ENCODE data around the gene REV1.

DNA sequence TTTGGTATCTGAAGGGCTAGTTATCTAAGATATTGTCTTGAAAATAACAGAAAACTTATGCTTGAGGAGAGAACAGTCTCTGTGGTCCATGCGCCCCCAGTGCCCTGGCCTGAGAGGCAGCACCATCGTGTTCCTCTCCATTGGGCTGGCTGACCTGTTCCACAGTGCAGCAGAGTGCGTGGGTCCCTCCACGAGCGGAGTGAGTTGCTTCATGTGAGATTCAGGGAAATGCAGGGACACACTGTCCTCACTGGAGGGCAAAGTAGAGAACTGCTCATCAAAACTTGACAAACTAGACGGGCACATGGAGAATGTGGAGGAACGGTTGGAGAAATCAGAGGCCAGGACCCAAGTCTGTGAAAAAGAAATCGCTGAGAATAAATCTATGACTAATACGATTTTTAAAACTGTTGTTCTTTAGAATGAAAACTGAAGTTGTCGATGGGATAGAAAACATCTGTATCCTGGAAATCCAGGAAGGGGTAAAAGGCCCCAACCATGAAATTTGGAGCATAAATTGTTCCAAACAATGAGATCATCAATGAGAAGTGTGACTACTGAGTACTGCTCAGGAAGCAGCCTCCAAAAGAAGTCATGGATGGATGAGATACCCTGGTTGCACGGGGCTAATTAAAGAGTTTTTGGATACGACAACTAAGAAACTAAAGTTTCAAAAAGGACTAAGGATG is 58.1 kb downstream of the REV1 start:
- TF ChIP-seq, protein P1, sequence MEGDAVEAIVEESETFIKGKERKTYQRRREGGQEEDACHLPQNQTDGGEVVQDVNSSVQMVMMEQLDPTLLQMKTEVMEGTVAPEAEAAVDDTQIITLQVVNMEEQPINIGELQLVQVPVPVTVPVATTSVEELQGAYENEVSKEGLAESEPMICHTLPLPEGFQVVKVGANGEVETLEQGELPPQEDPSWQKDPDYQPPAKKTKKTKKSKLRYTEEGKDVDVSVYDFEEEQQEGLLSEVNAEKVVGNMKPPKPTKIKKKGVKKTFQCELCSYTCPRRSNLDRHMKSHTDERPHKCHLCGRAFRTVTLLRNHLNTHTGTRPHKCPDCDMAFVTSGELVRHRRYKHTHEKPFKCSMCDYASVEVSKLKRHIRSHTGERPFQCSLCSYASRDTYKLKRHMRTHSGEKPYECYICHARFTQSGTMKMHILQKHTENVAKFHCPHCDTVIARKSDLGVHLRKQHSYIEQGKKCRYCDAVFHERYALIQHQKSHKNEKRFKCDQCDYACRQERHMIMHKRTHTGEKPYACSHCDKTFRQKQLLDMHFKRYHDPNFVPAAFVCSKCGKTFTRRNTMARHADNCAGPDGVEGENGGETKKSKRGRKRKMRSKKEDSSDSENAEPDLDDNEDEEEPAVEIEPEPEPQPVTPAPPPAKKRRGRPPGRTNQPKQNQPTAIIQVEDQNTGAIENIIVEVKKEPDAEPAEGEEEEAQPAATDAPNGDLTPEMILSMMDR (IDR thresholded peaks at IDR 0.05), result no peak
- TF ChIP-seq POLR2A (IDR thresholded peaks at IDR 0.05), result no peak
